Esophagus muscularis mucosa (tissue), 4 donors: ENCODE results near the gene WDR47.

Experiments used
- CTCF ChIP-seq, 3 experiments: fragments of 200-600 bp in 2 of 3; fragments of 450-650 bp in 1 of 3; sonication (generic) in 2 of 3; IDR thresholded peaks; one replicate each; pipeline ENCODE4 v1.5.1; 2017 to 2019; ENCODE audit warnings: antibody characterized with exemption in 3 of 3, mild to moderate bottlenecking in 2 of 3, moderate library complexity in 1 of 3
- EP300 ChIP-seq: sonication (generic); formaldehyde crosslinking; IDR thresholded peaks from one replicate; pipeline ENCODE4 v1.6.1; 2017; ENCODE audit warnings: antibody characterized with exemption
- POLR2A ChIP-seq: fragments of 450-650 bp; IDR thresholded peaks from one replicate; pipeline ENCODE4 v1.6.1; 2017; ENCODE audit warnings: antibody characterized with exemption, moderate library complexity, mild to moderate bottlenecking, low read depth
- POLR2AphosphoS5 ChIP-seq, 2 donors: sonication (generic); formaldehyde crosslinking; IDR thresholded peaks; one replicate each; pipeline ENCODE4 v1.6.1; 2017; ENCODE audit warnings: antibody characterized with exemption in 2 of 2

- TF ChIP-seq CTCF (IDR thresholded peaks at IDR 0.05) (no peak), POLR2A (no peak), EP300 (no peak), POLR2AphosphoS5 (IDR thresholded peaks at IDR 0.05) (no peak)
Measured at GRCh38 chr1:109050228-109050995, 8.5 kb upstream of the WDR47 start.
